ENCODE data around the gene VCAM1. TPM values are rescaled to one million over a fixed set of nuclear protein-coding genes. Genes with fewer than 3 reads are reported as not detected.

The VCAM1 gene
- total and polyA plus RNA-seq, 2 experiments from 2014 or later: not detected

- TF ChIP-seq, protein P1, sequence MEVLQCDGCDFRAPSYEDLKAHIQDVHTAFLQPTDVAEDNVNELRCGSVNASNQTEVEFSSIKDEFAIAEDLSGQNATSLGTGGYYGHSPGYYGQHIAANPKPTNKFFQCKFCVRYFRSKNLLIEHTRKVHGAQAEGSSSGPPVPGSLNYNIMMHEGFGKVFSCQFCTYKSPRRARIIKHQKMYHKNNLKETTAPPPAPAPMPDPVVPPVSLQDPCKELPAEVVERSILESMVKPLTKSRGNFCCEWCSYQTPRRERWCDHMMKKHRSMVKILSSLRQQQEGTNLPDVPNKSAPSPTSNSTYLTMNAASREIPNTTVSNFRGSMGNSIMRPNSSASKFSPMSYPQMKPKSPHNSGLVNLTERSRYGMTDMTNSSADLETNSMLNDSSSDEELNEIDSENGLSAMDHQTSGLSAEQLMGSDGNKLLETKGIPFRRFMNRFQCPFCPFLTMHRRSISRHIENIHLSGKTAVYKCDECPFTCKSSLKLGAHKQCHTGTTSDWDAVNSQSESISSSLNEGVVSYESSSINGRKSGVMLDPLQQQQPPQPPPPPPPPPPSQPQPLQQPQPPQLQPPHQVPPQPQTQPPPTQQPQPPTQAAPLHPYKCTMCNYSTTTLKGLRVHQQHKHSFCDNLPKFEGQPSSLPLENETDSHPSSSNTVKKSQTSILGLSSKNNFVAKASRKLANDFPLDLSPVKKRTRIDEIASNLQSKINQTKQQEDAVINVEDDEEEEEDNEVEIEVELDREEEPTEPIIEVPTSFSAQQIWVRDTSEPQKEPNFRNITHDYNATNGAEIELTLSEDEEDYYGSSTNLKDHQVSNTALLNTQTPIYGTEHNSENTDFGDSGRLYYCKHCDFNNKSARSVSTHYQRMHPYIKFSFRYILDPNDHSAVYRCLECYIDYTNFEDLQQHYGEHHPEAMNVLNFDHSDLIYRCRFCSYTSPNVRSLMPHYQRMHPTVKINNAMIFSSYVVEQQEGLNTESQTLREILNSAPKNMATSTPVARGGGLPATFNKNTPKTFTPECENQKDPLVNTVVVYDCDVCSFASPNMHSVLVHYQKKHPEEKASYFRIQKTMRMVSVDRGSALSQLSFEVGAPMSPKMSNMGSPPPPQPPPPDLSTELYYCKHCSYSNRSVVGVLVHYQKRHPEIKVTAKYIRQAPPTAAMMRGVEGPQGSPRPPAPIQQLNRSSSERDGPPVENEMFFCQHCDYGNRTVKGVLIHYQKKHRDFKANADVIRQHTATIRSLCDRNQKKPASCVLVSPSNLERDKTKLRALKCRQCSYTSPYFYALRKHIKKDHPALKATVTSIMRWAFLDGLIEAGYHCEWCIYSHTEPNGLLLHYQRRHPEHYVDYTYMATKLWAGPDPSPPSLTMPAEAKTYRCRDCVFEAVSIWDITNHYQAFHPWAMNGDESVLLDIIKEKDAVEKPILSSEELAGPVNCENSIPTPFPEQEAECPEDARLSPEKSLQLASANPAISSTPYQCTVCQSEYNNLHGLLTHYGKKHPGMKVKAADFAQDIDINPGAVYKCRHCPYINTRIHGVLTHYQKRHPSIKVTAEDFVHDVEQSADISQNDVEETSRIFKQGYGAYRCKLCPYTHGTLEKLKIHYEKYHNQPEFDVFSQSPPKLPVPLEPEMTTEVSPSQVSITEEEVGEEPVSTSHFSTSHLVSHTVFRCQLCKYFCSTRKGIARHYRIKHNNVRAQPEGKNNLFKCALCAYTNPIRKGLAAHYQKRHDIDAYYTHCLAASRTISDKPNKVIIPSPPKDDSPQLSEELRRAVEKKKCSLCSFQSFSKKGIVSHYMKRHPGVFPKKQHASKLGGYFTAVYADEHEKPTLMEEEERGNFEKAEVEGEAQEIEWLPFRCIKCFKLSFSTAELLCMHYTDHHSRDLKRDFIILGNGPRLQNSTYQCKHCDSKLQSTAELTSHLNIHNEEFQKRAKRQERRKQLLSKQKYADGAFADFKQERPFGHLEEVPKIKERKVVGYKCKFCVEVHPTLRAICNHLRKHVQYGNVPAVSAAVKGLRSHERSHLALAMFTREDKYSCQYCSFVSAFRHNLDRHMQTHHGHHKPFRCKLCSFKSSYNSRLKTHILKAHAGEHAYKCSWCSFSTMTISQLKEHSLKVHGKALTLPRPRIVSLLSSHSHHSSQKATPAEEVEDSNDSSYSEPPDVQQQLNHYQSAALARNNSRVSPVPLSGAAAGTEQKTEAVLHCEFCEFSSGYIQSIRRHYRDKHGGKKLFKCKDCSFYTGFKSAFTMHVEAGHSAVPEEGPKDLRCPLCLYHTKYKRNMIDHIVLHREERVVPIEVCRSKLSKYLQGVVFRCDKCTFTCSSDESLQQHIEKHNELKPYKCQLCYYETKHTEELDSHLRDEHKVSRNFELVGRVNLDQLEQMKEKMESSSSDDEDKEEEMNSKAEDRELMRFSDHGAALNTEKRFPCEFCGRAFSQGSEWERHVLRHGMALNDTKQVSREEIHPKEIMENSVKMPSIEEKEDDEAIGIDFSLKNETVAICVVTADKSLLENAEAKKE (CRISPR knock-in tag; IDR thresholded peaks at IDR 0.05): no peak
These were observed at the start of gene VCAM1 (continued) for GRCh38 chr1:100719490-100719889.

- no peaks in the 10 kb centered on the region for H3K4me1 Mint-ChIP-seq
- no peak overlapping the region for H3K4me3 Mint-ChIP-seq
- 0 out of 2 replicates have a peak, but pooled peaks cover 2% of the 10 kb centered on the region for H3K9me2 ChIP-seq (ENCODE audit: insufficient read depth)
- no peaks in the 10 kb centered on the region for H4K20me1 ChIP-seq (replicated peaks; ENCODE audit: insufficient read depth)
- H3K9me3 Mint-ChIP-seq: peaks cover 15% of the 10 kb centered on the region
- H3F3A ChIP-seq (replicated peaks; ENCODE audit: low read depth): no peaks in the 10 kb centered on the region
- H3K36me3 Mint-ChIP-seq (ENCODE audit: low read depth): peaks cover 6% of the 10 kb centered on the region; the same call in 2 of the 3 replicates
- peaks cover 4% of the 10 kb centered on the region for H3K27me3 Mint-ChIP-seq (ENCODE audit: insufficient read depth, low read depth, poor library complexity)
- no peak overlapping the region for H3K27ac Mint-ChIP-seq
- H3K27ac ChIP-seq (ENCODE audit: low read depth): no peak overlapping the region
- ATAC-seq (no peak), DNase-seq (ENCODE audit: low spot score) (no peak)
- H3K79me2 ChIP-seq (replicated peaks; ENCODE audit: insufficient read depth): no peaks in the 10 kb centered on the region
- H3K27me3 ChIP-seq (ENCODE audit: insufficient read depth): no peaks in the 10 kb centered on the region
- no peaks in the 10 kb centered on the region for H3K4me1 ChIP-seq (ENCODE audit: insufficient read depth)
- no peak overlapping the region for H3K4me2 ChIP-seq
- H3K36me3 ChIP-seq (ENCODE audit: insufficient read depth): no peaks in the 10 kb centered on the region
- no peak overlapping the region for H3K4me3 ChIP-seq
- no peak overlapping the region for H2AFZ ChIP-seq
- TF ChIP-seq ZNF331 (CRISPR knock-in tag; IDR thresholded peaks at IDR 0.05; ENCODE audit: low read depth) (no peak), POLR2AphosphoS5 (IDR thresholded peaks at IDR 0.05; ENCODE audit: low read depth) (no peak), EZH2 (IDR thresholded peaks at IDR 0.05; ENCODE audit: low read depth, unreplicated experiment) (no peak), JUNB (IDR thresholded peaks at IDR 0.05; ENCODE audit: unreplicated experiment) (no peak)
- TF ChIP-seq, protein P1 (CRISPR knock-in tag; IDR thresholded peaks at IDR 0.05): no peak
- TF ChIP-seq, protein P2, sequence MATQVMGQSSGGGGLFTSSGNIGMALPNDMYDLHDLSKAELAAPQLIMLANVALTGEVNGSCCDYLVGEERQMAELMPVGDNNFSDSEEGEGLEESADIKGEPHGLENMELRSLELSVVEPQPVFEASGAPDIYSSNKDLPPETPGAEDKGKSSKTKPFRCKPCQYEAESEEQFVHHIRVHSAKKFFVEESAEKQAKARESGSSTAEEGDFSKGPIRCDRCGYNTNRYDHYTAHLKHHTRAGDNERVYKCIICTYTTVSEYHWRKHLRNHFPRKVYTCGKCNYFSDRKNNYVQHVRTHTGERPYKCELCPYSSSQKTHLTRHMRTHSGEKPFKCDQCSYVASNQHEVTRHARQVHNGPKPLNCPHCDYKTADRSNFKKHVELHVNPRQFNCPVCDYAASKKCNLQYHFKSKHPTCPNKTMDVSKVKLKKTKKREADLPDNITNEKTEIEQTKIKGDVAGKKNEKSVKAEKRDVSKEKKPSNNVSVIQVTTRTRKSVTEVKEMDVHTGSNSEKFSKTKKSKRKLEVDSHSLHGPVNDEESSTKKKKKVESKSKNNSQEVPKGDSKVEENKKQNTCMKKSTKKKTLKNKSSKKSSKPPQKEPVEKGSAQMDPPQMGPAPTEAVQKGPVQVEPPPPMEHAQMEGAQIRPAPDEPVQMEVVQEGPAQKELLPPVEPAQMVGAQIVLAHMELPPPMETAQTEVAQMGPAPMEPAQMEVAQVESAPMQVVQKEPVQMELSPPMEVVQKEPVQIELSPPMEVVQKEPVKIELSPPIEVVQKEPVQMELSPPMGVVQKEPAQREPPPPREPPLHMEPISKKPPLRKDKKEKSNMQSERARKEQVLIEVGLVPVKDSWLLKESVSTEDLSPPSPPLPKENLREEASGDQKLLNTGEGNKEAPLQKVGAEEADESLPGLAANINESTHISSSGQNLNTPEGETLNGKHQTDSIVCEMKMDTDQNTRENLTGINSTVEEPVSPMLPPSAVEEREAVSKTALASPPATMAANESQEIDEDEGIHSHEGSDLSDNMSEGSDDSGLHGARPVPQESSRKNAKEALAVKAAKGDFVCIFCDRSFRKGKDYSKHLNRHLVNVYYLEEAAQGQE (IDR thresholded peaks at IDR 0.05; ENCODE audit: unreplicated experiment): no peak
These were observed 49.5 kb upstream of the VCAM1 start for GRCh38 chr1:100670083-100670482.
